K562 (cell line): Measurements from ENCODE around the gene ENTPD8. TPM values are rescaled to one million over a fixed set of nuclear protein-coding genes. Genes with fewer than 3 reads are reported as not detected.

Experiments
- ATF7 ChIP-seq: fragments of 450-650 bp; IDR thresholded peaks from 2 replicates; pipeline ENCODE4 v1.7.1; 2014; ENCODE audit warnings: mild to moderate bottlenecking, moderate library complexity
- HMG20A ChIP-seq: fragments of 450-650 bp; formaldehyde crosslinking; conservative IDR thresholded peaks from 2 replicates; pipeline ENCODE4 v1.4.0; 2020; ENCODE audit warnings: mild to moderate bottlenecking, mixed read lengths
- KAT7 ChIP-seq: sonication (generic); formaldehyde crosslinking; IDR thresholded peaks from 2 replicates; pipeline ENCODE4 v1.8.0; 2022; ENCODE audit warnings: missing genetic modification reagents, mild to moderate bottlenecking, borderline replicate concordance
- KLF6 ChIP-seq: fragments of 250-450 bp; sonication (Bioruptor Pico); IDR thresholded peaks from 2 replicates; pipeline ENCODE4 v1.4.0; 2020; ENCODE audit warnings: mild to moderate bottlenecking, moderate library complexity, borderline replicate concordance
- SMARCB1 ChIP-seq: IDR thresholded peaks from 2 replicates; pipeline ENCODE4 v1.6.1; 2011; ENCODE audit warnings: improper control_type of control experiment, low read depth; ENCODE audit not compliant: insufficient read length
- SRSF1 ChIP-seq: fragments of 200-400 bp; formaldehyde crosslinking; IDR thresholded peaks from 2 replicates; pipeline ENCODE4 v1.6.1; 2017; ENCODE audit warnings: mild to moderate bottlenecking, low read depth, low read length, moderate library complexity
- ZFPM2 ChIP-seq: fragments of 250-450 bp; sonication (Bioruptor Pico); IDR thresholded peaks from 2 replicates; pipeline ENCODE4 v1.5.1; 2022; ENCODE audit warnings: mild to moderate bottlenecking
- ZNF696 ChIP-seq: fragments of 250-450 bp; sonication (Bioruptor Pico); conservative IDR thresholded peaks from 2 replicates; pipeline ENCODE4 v1.4.0; 2020; ENCODE audit warnings: mild to moderate bottlenecking, moderate library complexity
- polyA plus RNA-seq, 8 experiments: library from polyadenylated mRNA; depleted of rRNA in 4 of 8; stranded (reverse) in 5 of 8; unstranded in 3 of 8; fragments of >200 nt; fragmentation: Nextera tagmentation in 2 of 8; fragmentation: Illumina TruSeq in 1 of 8; extraction: Ambion mirVana in 2 of 8; extraction: Trizol in 1 of 8; gene quantifications; 2 replicates each; pipeline versions ENCODE4 v1.2.1 to v1.2.3, GENCODE V29; 2011 to 2014; ENCODE audit warnings: inconsistent platforms in 1 of 8, missing spikeins in 1 of 8
- total RNA-seq, 7 experiments: library from RNA; depleted of rRNA in 6 of 7; stranded (reverse); fragments of >200 nt in 6 of 7; fragmentation: Illumina TruSeq in 2 of 7; extraction: Trizol in 2 of 7; gene quantifications; 2 replicates each; pipeline versions ENCODE4 v1.2.1 to v1.2.3, GENCODE V29; 2011 to 2021; ENCODE audit warnings: low replicate concordance in 1 of 7
- TF ChIP-seq, protein P1 (sequence below), 2 experiments: fragments of 450-650 bp; IDR thresholded peaks; 2 replicates each; pipeline ENCODE4 v1.6.1; 2016; ENCODE audit warnings: mild to moderate bottlenecking in 2 of 2, borderline replicate concordance in 1 of 2, low read depth in 1 of 2, moderate library complexity in 1 of 2
- TF ChIP-seq, protein P2 (sequence below): fragments of 450-650 bp; formaldehyde crosslinking; IDR thresholded peaks from 2 replicates; pipeline ENCODE4 v1.4.0; 2020; ENCODE audit warnings: mild to moderate bottlenecking, moderate library complexity
- TF ChIP-seq, protein P3 (sequence below): sonication (generic); formaldehyde crosslinking; IDR thresholded peaks from 2 replicates; pipeline ENCODE4 v1.8.0; 2022; ENCODE audit warnings: mild to moderate bottlenecking, missing genetic modification reagents, borderline replicate concordance
- TF ChIP-seq, protein P4 (sequence below): sonication (generic); formaldehyde crosslinking; IDR thresholded peaks from 2 replicates; pipeline ENCODE4 v1.8.1; 2022; ENCODE audit warnings: missing genetic modification reagents

ENTPD8 gene
- total and polyA plus RNA-seq, 9 of the 15 experiments (the other 6 are each of a cell fraction or from before 2014, with no cell fraction given), result 0.06 to 0.27 (median 0.19) TPM; not detected in 5

DNA sequence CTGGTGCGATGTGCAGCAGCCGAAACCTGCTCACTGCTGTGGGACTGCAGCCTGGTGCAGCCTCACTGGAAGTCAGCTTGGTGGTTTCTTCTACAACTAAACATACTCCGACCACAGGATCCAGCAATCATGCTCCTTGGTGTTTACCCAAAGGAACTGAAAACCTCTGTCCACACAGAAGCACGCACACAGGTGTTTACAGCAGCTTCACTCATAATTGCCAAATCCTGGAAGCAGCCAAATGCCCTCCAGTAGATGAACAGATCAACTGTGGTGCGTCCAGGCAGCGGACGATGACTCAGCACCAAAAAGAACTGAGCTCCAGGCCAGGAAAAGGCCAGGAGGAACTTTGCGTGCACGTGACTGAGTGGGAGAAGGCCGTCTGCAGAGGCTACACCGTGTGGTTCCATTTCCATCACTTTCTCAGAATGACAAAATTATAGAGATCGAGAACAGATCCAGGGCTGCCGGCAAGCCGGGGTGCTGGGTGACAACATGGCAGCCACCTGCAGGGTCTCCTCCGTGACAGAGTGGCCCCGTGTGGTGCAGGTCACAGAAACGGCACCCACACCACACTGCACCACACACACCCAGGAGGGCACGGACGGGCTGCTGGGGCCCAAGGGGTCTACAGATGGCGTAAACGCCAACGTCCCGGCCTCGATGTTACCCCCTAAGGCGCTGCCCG, 41.1 kb upstream of the ENTPD8 start (continued):
- TF ChIP-seq, protein P1, sequence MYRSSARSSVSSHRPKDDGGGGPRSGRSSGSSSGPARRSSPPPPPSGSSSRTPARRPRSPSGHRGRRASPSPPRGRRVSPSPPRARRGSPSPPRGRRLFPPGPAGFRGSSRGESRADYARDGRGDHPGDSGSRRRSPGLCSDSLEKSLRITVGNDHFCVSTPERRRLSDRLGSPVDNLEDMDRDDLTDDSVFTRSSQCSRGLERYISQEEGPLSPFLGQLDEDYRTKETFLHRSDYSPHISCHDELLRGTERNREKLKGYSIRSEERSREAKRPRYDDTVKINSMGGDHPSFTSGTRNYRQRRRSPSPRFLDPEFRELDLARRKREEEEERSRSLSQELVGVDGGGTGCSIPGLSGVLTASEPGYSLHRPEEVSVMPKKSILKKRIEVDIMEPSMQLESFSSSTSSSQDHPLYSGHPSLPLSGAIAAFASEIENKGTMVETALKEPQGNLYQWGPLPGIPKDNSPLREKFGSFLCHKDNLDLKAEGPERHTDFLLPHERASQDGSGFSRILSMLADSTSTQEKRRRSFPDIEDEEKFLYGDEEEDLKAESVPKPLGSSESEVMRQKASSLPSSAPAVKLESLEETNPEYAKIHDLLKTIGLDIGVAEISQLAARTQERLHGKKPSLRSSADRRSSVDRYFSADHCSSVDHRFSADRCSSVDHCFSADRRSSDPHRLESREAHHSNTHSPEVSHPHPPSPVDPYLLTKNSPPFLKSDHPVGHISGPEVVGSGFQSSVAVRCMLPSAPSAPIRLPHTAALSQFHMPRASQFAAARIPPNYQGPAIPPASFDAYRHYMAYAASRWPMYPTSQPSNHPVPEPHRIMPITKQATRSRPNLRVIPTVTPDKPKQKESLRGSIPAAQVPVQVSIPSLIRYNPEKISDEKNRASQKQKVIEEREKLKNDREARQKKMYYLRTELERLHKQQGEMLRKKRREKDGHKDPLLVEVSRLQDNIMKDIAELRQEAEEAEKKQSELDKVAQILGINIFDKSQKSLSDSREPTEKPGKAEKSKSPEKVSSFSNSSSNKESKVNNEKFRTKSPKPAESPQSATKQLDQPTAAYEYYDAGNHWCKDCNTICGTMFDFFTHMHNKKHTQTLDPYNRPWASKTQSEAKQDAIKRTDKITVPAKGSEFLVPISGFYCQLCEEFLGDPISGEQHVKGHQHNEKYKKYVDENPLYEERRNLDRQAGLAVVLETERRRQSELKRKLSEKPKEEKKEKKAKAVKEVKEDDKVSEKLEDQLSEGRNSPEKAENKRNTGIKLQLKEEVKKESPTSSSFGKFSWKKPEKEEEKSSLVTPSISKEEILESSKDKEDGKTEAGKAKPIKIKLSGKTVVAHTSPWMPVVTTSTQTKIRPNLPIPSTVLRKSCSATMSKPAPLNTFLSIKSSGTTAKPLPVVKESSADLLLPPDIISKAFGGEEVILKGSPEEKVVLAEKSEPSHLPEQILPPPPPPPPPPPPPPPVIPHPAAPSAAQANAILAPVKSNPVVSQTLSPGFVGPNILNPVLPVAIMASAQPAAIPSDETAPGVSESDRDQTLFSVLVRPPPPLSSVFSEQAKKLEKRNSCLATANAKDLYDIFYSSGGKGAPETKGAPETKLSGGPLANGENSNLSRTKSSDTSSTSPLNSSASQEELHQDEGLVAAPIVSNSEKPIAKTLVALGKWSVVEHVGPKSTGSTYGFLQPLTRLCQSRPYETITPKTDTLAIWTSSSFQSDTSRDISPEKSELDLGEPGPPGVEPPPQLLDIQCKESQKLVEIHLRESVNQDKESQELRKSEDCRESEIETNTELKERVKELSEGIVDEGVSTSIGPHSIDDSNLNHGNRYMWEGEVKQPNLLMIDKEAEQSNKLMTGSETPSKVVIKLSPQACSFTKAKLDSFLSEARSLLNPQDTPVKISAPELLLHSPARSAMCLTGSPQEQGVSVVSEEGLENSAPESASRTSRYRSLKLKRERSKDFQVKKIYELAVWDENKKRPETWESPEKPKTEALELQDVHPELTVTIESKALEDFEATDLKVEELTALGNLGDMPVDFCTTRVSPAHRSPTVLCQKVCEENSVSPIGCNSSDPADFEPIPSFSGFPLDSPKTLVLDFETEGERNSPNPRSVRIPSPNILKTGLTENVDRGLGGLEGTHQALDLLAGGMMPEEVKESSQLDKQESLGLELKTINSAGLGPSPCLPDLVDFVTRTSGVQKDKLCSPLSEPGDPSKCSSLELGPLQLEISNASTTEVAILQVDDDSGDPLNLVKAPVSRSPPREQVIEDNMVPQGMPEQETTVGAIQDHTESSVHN (IDR thresholded peaks at IDR 0.05; ENCODE audit: borderline replicate concordance in 1 of 2, low read depth in 1 of 2), result peak in 1 of 2 experiments; percentile 24; a peak in 1 of 4 replicates
- TF ChIP-seq SMARCB1 (no peak), SRSF1 (no peak), ZNF696 (no peak), ZFPM2 (no peak), KAT7 (CRISPR knock-in tag) (no peak), KLF6 (CRISPR knock-in tag) (0 out of 2 replicates have a peak, but pooled peaks have one; percentile 15), ATF7 (peak; percentile 39; the same call in 1 of the 2 replicates), HMG20A (CRISPR knock-in tag) (no peak)
- TF ChIP-seq, protein P2, sequence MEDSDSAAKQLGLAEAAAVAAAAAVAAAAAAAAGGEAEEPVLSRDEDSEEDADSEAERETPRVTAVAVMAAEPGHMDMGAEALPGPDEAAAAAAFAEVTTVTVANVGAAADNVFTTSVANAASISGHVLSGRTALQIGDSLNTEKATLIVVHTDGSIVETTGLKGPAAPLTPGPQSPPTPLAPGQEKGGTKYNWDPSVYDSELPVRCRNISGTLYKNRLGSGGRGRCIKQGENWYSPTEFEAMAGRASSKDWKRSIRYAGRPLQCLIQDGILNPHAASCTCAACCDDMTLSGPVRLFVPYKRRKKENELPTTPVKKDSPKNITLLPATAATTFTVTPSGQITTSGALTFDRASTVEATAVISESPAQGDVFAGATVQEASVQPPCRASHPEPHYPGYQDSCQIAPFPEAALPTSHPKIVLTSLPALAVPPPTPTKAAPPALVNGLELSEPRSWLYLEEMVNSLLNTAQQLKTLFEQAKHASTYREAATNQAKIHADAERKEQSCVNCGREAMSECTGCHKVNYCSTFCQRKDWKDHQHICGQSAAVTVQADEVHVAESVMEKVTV (CRISPR knock-in tag), result no peak
- TF ChIP-seq, protein P3, sequence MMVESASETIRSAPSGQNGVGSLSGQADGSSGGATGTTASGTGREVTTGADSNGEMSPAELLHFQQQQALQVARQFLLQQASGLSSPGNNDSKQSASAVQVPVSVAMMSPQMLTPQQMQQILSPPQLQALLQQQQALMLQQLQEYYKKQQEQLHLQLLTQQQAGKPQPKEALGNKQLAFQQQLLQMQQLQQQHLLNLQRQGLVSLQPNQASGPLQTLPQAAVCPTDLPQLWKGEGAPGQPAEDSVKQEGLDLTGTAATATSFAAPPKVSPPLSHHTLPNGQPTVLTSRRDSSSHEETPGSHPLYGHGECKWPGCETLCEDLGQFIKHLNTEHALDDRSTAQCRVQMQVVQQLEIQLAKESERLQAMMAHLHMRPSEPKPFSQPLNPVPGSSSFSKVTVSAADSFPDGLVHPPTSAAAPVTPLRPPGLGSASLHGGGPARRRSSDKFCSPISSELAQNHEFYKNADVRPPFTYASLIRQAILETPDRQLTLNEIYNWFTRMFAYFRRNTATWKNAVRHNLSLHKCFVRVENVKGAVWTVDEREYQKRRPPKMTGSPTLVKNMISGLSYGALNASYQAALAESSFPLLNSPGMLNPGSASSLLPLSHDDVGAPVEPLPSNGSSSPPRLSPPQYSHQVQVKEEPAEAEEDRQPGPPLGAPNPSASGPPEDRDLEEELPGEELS, result no peak
- TF ChIP-seq, protein P4, sequence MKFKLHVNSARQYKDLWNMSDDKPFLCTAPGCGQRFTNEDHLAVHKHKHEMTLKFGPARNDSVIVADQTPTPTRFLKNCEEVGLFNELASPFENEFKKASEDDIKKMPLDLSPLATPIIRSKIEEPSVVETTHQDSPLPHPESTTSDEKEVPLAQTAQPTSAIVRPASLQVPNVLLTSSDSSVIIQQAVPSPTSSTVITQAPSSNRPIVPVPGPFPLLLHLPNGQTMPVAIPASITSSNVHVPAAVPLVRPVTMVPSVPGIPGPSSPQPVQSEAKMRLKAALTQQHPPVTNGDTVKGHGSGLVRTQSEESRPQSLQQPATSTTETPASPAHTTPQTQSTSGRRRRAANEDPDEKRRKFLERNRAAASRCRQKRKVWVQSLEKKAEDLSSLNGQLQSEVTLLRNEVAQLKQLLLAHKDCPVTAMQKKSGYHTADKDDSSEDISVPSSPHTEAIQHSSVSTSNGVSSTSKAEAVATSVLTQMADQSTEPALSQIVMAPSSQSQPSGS (CRISPR knock-in tag), result no peak
